T-helper 17 cell (primary cell): Measurements from ENCODE around the gene SH3BP2. TPM values are rescaled to one million over a fixed set of nuclear protein-coding genes. Genes with fewer than 3 reads are reported as not detected.

Experiments used
- ATAC-seq: fragments of 150-1000 bp; cut with Tn5 transposase; 2 replicates; pipeline ENCODE4 v1.10.0; 2021; ENCODE audit warnings: mild to moderate bottlenecking, moderate library complexity
- DNase-seq, 3 donors: peaks; one replicate each; pipeline versions ENCODE4 v3.0.0 to v3.0.0-alpha.2; 2020 to 2021
- H3K9me3 ChIP-seq: one replicate; pipeline ENCODE4 v1.7.0; 2013; ENCODE audit warnings: low read length, mild to moderate bottlenecking; ENCODE audit not compliant: control insufficient read depth, poor library complexity, severe bottlenecking
- H3K27ac Mint-ChIP-seq: one replicate; pipeline ENCODE4 v1.8.0; 2022; ENCODE audit warnings: mild to moderate bottlenecking, moderate library complexity, mixed read lengths
- H3K27me3 Mint-ChIP-seq: one replicate; pipeline ENCODE4 v1.8.0; 2022; ENCODE audit warnings: mixed read lengths
- H3K36me3 Mint-ChIP-seq: one replicate; pipeline ENCODE4 v1.8.0; 2022; ENCODE audit warnings: low read depth, mixed read lengths
- H3K4me1 Mint-ChIP-seq: one replicate; pipeline ENCODE4 v1.8.0; 2022; ENCODE audit warnings: mild to moderate bottlenecking, mixed read lengths
- H3K4me3 Mint-ChIP-seq: one replicate; pipeline ENCODE4 v1.8.0; 2022; ENCODE audit warnings: mild to moderate bottlenecking, moderate library complexity, mixed read lengths
- total RNA-seq, 4 donors: library from RNA in 2 of 4; stranded (reverse) in 2 of 4; gene quantifications; one replicate each; pipeline ENCODE4 v1.2.3 and lab custom pipeline; 2022 to 2026

SH3BP2 gene, protein sequence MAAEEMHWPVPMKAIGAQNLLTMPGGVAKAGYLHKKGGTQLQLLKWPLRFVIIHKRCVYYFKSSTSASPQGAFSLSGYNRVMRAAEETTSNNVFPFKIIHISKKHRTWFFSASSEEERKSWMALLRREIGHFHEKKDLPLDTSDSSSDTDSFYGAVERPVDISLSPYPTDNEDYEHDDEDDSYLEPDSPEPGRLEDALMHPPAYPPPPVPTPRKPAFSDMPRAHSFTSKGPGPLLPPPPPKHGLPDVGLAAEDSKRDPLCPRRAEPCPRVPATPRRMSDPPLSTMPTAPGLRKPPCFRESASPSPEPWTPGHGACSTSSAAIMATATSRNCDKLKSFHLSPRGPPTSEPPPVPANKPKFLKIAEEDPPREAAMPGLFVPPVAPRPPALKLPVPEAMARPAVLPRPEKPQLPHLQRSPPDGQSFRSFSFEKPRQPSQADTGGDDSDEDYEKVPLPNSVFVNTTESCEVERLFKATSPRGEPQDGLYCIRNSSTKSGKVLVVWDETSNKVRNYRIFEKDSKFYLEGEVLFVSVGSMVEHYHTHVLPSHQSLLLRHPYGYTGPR
- total RNA-seq (10 to 100 TPM; 36.0 to 62.0 TPM), total RNA-seq (lab: John Stamatoyannopoulos, UW) (72.9 to 83.1 reads per million in 2 donors)

DNA sequence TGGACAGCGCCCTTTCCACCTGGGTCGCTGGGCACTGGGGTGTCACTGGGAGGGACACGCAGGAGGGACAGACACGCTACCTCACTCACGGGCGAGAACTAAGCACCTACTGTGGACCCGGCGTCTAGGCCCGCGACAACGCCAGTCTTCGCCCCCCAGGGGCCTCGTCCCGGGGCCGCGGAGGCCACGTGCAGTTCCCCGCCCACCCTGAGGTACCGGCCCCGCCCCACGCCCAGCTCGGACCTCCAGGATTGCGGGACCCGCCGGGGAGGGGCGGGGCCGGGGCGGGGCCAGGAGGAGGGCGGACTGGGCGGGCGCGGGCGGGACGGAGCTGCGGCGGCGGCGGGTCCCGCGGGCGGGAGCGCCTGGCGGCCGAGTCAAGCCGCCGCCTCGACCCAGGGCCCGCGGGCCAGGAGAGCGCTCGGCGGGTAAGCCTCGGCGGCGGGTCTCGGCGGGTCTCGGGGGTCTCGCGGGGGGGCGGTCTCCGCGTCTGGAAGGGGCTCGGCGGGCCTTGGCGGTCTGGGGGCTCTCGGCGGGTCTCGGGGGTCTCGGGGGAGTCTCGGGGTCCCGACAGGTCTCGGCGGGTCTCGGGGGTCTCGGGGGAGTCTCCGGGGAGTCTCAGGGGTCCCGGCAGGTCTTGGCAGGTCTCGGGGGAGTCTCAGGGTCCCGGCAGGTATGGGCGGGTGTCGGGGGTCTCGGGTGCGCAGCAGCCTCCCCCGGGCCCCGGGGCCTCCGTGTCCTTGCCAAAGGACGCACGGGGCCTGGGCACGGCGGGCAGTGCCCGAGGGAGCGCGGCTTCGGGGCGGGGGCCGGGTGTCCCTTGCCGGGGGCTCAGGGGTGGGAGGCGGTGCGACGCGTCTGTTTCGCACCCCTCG, at the start of gene SH3BP2:
SH3BP2 (plus strand) TSS at position 375 of the 875 bp plus-strand sequence. CDS start 27,533 bp downstream, outside the sequence.
- peak; percentile 67 for ATAC-seq
- Mint-ChIP-seq H3K4me3 (peak within 1 kb of the TSS; percentile 87), H3K27me3 (no peaks in the 10 kb centered on the region), H3K27ac (peak within 1 kb of the TSS; percentile 78), H3K4me1 (peaks cover 42% of the 10 kb centered on the region), H3K36me3 (no peaks in the 10 kb centered on the region)
- peak in 2 of 3 donors; percentile 66 to 68 for DNase-seq
- H3K9me3 ChIP-seq = no peaks in the 10 kb centered on the region

DNA sequence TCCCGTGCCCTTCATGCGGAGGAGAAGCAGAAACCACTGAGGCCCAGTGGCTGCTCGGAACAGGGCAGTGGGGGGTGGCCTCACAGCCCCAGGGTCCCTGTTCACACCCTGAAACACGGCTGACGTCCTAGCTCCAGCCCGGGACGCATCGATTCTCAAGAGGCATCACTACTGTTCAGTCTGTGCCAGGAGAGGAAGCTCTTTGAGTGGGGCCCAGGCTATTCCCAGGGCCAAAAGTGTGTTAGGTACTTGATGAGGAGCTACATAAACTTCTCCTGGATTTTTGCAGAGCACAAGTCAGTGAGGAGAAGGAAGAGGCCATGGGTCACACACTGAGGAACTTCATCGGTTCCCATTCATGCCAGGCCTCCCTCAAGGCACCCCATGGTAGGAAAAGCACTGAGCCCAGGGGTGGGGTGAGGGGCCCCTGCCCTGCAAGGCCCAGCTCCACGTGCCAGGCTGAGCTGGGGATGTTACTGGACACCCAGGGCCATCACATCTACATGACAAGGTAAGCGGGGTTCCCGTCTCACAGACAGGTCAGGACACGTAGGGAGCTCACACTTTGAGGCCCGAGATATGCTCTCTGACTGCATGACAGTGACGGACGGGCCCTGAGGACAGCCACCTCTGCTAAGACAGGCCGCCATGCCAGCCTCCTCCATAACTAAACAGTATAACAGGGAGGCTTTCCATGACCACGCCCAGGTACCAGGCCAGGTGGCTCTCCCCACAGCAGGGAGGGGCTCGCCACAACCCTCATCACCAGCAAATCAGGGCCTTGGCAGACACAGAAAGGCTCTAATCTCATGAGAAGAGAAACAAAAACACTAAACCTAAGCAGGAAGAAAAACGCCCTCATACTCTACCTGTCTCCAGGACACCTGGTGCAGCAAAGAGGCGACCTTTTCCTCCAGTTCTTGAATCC, 49.1 kb upstream of the SH3BP2 start:
- H3K9me3 ChIP-seq = no peaks in the 10 kb centered on the region
- Mint-ChIP-seq H3K27ac (peak overlapping the region; percentile 99), H3K36me3 (peaks cover 3% of the 10 kb centered on the region), H3K4me1 (peaks cover 25% of the 10 kb centered on the region), H3K27me3 (no peaks in the 10 kb centered on the region), H3K4me3 (peak overlapping the region; percentile 19)
- no peak for ATAC-seq
- no peak for DNase-seq

DNA sequence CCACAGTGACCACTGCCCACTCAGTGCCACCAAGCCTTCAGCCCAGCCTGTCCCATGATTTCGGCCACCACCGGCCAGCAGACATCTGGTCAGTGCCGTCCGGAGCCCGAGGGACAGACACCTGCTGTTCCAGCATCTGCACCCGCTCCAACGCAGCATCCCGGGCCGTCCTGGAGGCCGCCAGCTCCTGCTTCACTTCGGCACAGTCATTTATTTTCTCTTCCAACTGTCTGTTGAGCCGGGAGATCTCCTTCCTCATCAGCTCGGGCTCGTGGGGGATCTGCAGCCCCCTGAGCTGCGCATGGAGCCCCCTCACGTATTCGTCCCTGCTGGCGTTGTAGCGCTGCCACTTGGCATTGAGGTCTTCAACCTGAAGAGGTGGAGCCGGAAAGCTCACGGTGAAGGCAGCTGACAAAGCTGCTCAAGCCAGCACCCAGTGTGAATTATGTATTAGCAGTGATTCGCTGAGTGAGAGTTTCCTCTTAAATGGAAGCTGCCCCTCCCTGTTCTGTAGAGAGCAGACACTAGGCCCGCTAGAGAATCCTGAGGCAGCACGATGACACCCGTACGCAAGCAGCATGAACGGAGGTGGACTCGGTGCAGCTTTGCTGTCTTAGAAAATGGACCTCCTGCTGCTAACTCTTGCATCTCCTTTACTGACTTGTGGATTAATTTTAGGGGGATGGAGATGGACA, 48.2 kb upstream of the SH3BP2 start:
- ATAC-seq = no peak
- H3K4me1 Mint-ChIP-seq = peaks cover 25% of the 10 kb centered on the region
- no peaks in the 10 kb centered on the region for H3K27me3 Mint-ChIP-seq
- H3K36me3 Mint-ChIP-seq = peaks cover 3% of the 10 kb centered on the region
- DNase-seq = no peak
- peak overlapping the region; percentile 2 for H3K4me3 Mint-ChIP-seq
- no peaks in the 10 kb centered on the region for H3K9me3 ChIP-seq
- H3K27ac Mint-ChIP-seq = peak overlapping the region; percentile 99

DNA sequence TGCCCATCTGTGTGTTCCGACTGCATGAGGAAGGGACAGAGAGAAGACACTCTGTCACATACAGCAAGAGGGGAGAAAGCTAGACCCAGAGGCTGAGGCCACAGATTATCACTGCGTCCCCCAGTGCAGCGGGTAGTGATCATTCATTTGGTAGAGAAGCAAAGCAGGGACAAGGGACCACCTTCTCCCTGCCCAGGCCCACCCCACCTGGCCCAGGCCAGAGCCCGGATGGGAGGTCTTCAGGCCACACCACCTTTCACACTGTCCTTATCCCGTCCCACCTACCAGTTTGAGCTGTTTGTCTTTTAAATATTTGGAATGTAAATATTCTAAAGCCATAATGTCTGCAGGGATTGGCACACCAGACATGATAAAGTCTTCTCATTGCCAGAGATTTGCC, 47.4 kb upstream of the SH3BP2 start:
- H3K27ac Mint-ChIP-seq = peak overlapping the region; percentile 99
- H3K27me3 Mint-ChIP-seq = no peaks in the 10 kb centered on the region
- DNase-seq = no peak
- no peak for ATAC-seq
- H3K9me3 ChIP-seq = no peaks in the 10 kb centered on the region
- no peak overlapping the region for H3K4me3 Mint-ChIP-seq
- H3K4me1 Mint-ChIP-seq = peaks cover 24% of the 10 kb centered on the region
- H3K36me3 Mint-ChIP-seq = peaks cover 3% of the 10 kb centered on the region

DNA sequence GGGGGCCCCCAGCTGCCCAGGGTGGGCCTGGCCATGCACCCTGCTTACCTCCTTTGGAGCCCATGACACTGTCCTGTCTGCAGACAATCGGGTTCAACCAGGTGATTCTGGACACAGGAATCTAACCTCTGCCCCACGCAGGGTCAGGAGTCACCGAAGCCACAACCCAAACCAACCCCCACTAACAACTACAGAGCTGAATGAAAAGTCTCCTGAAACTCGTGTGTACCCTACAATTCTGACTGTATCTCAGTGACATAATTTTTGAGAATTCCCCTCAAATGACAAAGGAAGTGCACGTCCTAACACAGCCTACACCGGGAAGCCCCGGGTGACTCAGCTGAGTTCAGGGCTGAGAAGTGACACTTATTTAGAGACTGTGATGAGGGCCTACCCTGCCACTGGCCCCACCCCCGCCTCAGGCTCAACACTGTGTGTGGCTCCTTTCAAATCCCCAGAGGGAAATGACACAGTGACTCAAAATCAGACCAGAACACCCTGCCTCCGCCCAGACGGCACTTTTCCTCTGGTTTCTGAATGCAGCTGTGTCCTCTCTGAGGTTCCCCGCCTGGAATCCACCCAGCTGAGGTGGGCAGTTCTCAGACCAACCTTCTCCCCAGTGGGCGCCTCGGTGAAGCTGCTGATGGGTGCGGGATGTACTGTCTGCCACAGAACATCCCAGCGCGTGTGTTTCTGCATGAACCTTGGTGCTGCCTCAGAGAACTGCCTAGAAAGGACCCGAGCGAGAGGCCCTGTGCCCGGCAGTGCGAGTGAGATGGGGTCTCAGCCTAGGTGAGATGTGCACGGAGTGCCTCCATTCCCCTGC, 46.7 kb upstream of the SH3BP2 start:
- no peaks in the 10 kb centered on the region for H3K9me3 ChIP-seq
- ATAC-seq = peak; percentile 96
- peak; percentile 72 to 86 (median 74) for DNase-seq
- Mint-ChIP-seq H3K27ac (peak overlapping the region; percentile 99), H3K4me3 (peak overlapping the region; percentile 78), H3K27me3 (no peaks in the 10 kb centered on the region), H3K4me1 (peaks cover 20% of the 10 kb centered on the region), H3K36me3 (peaks cover 3% of the 10 kb centered on the region)

DNA sequence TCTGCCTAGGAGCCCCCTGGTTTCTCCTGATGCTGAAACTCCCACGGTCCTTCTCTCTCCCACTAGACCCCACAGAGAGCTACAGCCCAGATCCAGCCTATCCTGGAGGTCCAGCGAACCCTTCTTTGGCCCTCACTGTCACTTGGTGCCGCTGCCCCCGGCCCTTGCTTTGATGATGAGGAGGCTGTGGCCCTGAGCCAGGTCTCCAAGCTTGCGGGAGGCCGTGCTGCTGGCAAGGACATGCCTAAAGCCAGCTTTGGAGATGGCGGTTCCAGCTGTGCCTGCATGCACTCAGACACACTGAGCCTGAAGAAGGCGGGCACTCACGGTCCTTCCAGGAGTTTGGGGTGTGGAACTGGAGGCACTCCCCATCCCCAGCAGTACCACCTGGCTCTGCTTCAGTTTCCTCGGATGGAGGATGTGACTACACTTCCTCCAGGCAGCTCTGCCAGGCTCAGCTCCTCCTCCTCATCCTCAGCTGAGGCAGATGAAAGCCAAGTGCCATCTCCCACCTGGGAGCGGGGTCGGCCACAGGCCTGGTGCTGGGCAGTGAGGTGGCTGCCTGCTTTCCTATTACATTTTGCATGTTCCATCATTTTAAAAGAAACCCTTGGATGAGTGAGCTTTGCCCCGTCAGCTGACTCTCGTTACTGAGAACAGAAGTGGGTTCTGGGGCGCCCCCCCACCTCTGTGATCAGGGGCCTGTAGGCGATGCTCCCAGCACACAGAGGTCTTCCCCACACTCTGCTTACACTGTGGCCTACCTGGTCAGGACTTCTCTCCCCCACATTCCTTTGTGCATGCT, 45.8 kb upstream of the SH3BP2 start:
- DNase-seq = no peak
- no peaks in the 10 kb centered on the region for H3K9me3 ChIP-seq
- Mint-ChIP-seq H3K4me3 (peak overlapping the region; percentile 78), H3K27me3 (no peaks in the 10 kb centered on the region), H3K4me1 (peaks cover 25% of the 10 kb centered on the region), H3K36me3 (peaks cover 3% of the 10 kb centered on the region), H3K27ac (peak overlapping the region; percentile 99)
- no peak for ATAC-seq

DNA sequence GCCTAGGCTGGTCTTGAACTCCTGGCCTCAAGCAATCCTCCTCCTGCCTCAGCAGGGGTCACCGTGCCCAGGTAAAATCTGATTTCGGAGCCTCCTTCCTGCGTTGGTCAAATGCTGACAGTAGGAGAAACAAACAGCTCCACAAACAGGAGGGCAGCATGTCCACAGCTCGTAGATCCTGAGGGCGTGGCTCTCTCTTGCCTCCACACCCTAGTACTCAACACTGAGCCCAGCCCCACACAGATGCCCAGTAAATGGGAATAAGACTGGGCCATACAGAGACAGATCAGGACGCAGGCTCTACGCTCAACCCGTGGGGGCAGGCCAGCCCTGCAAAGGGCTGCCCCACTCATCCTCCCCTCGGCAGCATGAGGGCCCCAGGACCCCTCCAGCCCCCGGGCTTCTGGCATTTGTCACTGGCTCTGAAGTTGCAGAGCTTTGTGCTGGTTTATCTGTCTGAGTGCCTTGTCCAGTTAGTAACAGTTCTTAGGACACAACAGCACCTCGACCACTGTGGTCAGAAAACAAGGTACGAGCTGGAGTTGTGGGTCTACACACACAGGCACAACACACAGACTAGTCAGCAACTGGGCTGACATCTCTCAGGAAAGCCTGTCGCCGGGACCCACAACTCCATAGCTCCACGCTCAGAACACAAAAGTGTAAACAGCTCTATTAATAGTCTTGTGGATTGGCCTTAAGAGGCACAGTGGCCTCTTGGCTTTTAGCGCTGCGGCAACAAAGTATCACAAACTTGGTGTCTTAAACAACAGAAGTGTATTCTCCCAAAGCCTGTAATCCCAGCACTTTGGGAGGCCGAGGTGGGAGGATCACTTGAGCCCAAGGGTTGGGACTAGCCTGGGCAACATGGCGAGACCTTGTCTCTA, 41.9 kb upstream of the SH3BP2 start:
- no peak overlapping the region for H3K4me3 Mint-ChIP-seq
- no peaks in the 10 kb centered on the region for H3K9me3 ChIP-seq
- ATAC-seq = no peak
- H3K27me3 Mint-ChIP-seq = no peaks in the 10 kb centered on the region
- H3K4me1 Mint-ChIP-seq = peaks cover 38% of the 10 kb centered on the region
- DNase-seq = no peak
- peak overlapping the region; percentile 99 for H3K27ac Mint-ChIP-seq
- H3K36me3 Mint-ChIP-seq = peaks cover 7% of the 10 kb centered on the region

DNA sequence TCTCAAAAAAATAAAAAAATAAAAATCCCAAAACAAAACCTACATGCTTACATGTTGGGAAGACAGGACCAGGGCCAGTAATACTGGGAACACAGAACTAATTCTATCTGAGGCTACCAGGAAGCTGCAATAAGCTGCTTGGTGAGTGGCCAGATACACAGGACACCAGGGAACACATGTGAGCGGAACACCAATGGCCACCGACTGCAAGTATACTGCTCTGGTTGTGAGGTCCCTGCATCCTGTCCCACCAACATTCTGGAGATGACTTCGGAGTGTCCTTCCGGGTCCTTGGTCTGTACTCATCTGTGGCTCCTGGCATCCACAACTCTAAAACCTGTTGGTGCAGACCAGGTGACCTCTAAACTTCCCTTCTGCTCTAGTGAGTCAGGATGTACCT, 39.4 kb upstream of the SH3BP2 start:
- H3K9me3 ChIP-seq = no peaks in the 10 kb centered on the region
- Mint-ChIP-seq H3K4me1 (peaks cover 19% of the 10 kb centered on the region), H3K36me3 (peaks cover 3% of the 10 kb centered on the region), H3K27ac (peak overlapping the region; percentile 67), H3K4me3 (no peak overlapping the region), H3K27me3 (no peaks in the 10 kb centered on the region)
- ATAC-seq = no peak
- no peak for DNase-seq

DNA sequence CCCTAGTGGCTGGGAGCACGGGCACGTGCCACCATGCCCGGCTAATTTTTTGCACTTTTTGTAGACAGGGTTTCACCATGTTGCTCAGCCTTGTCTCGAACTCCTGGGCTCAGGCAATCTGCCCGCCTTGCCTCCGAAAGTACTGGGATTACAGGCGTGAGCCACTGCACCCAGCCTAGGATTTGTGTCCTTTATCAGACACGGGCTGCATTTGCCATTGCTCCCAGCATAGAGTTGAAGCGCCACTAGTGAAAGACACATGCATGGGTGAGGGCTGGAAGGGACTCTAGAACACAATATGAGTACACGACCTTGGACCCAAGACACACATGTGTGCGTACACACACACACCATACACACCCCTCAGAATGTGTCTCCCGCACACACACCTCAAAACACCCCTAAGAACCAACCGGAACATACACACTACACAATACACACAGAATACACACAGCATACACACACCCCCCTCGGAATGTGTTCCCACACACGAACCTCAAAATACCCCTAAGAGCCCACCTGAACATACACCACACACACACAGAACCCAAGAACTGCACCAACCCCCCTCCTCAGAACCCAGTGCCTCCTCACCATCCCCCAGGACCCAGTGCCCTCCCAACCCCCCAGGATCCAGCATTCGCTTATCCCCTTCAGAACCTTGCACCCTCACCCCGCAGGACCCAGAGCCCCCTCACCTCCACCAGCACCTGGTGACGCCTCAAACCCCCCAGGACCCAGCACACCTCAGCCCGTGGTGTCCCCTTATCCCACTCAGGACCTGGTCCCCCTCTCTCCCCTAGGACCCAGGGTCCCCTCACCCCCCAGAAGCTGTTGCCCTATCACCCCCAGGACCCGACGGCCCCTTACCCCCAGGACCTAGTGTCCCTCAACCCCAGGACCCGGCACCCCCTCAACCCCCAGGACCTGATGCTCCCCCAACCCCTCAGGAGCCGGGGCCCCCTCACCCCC, 37.8 kb upstream of the SH3BP2 start:
- ATAC-seq (no peak), DNase-seq (no peak)
- peak overlapping the region; percentile 92 for H3K27ac Mint-ChIP-seq
- H3K36me3 Mint-ChIP-seq = peaks cover 3% of the 10 kb centered on the region
- H3K4me3 Mint-ChIP-seq = peak overlapping the region; percentile 93
- no peaks in the 10 kb centered on the region for H3K27me3 Mint-ChIP-seq
- no peaks in the 10 kb centered on the region for H3K9me3 ChIP-seq
- peaks cover 21% of the 10 kb centered on the region for H3K4me1 Mint-ChIP-seq
